Fibroblast of the aortic adventitia (primary cell): Measurements from ENCODE around the gene RUSC2. TPM values are rescaled to one million over a fixed set of nuclear protein-coding genes. Genes with fewer than 3 reads are reported as not detected.

Experiments used
- DNase-seq: peaks from one replicate; pipeline ENCODE4 v3.0.0-alpha.2; 2010; ENCODE audit warnings: low read depth
- H3K4me3 ChIP-seq: 2 replicates; pipeline ENCODE4 v1.5.1; 2011; ENCODE audit warnings: low read depth, mild to moderate bottlenecking, control low read depth, low read length, moderate library complexity
- CTCF ChIP-seq: IDR thresholded peaks from 2 replicates; pipeline ENCODE4 v1.5.1; 2011; ENCODE audit warnings: mild to moderate bottlenecking, low read length, control low read depth, inconsistent platforms; ENCODE audit not compliant: insufficient read depth
- total RNA-seq: library from RNA; depleted of rRNA; stranded (reverse); fragments of >200 nt; gene quantifications from 2 replicates; pipeline ENCODE4 v1.2.3, GENCODE V29; 2012; ENCODE audit warnings: low replicate concordance

RUSC2 gene
- 19.2 and 32.9 TPM in 2 replicates for total RNA-seq

GRCh38 chr9:35489313-35490154, at the start of gene RUSC2:
RUSC2 (plus strand) TSS chr9:35490111; CDS start chr9:35546522, 56,411 bp downstream.
- peak within 1 kb of the TSS; percentile 96 for H3K4me3 ChIP-seq
- TF ChIP-seq CTCF: peak; percentile 34
- DNase-seq: peak; percentile 89

- no peak overlapping the region for H3K4me3 ChIP-seq
- no peak for TF ChIP-seq CTCF
- no peak for DNase-seq
These were observed 43.9 kb upstream of the RUSC2 start for GRCh38 chr9:35446012-35446411.

GRCh38 chr9:35448496-35448895, 41.4 kb upstream of the RUSC2 start:
- no peak for TF ChIP-seq CTCF
- DNase-seq: peak; percentile 26
- H3K4me3 ChIP-seq: no peak overlapping the region

GRCh38 chr9:35452481-35452880, 37.4 kb upstream of the RUSC2 start:
- DNase-seq: peak; percentile 10
- TF ChIP-seq CTCF: peak; percentile 33

GRCh38 chr9:35453786-35454185, 36.1 kb upstream of the RUSC2 start:
- no peak overlapping the region for H3K4me3 ChIP-seq
- TF ChIP-seq CTCF: no peak
- DNase-seq: no peak

More at GRCh38 chr9:35452481-35452880, 37.4 kb upstream of the RUSC2 start:
- no peak overlapping the region for H3K4me3 ChIP-seq

- no peak for TF ChIP-seq CTCF
- DNase-seq: peak; percentile 69
- no peak overlapping the region for H3K4me3 ChIP-seq
These were observed 25.5 kb upstream of the RUSC2 start for GRCh38 chr9:35464141-35465025.
